Neural cell (in vitro differentiated cells): ENCODE results near the gene MYRIP.

ENCODE experiments used
- CTCF ChIP-seq: fragments of 450-650 bp; IDR thresholded peaks from 2 replicates; pipeline ENCODE4 v1.5.1; 2014; ENCODE audit warnings: antibody characterized with exemption, mild to moderate bottlenecking, moderate library complexity; ENCODE audit not compliant: poor library complexity, severe bottlenecking
- EZH2 ChIP-seq: fragments of 200-600, 300-800 bp; shearing (Covaris generic), sonication (generic); IDR thresholded peaks from 2 replicates; pipeline ENCODE4 v1.6.1; 2014; ENCODE audit warnings: antibody characterized with exemption, low read length, borderline replicate concordance, mild to moderate bottlenecking; ENCODE audit not compliant: insufficient read depth, poor library complexity, severe bottlenecking
- POLR2AphosphoS5 ChIP-seq: IDR thresholded peaks from 2 replicates; pipeline ENCODE4 v1.6.1; 2012
- REST ChIP-seq: IDR thresholded peaks from 2 replicates; pipeline ENCODE4 v1.6.1; 2012; ENCODE audit warnings: borderline replicate concordance
- SMC3 ChIP-seq: fragments of 450-650 bp; conservative IDR thresholded peaks from 2 replicates; pipeline ENCODE4 v1.6.1; 2014; ENCODE audit warnings: antibody characterized with exemption, mild to moderate bottlenecking, moderate library complexity; ENCODE audit not compliant: poor library complexity
- TAF1 ChIP-seq: IDR thresholded peaks from 2 replicates; pipeline ENCODE4 v1.6.1; 2012; ENCODE audit warnings: low read depth

GRCh38 chr3:40070816-40071215 is 261.4 kb downstream of the MYRIP start:
- TF ChIP-seq REST (no peak), CTCF (no peak), EZH2 (no peak), TAF1 (no peak), POLR2AphosphoS5 (no peak), SMC3 (no peak)
